Activated CD4-positive, alpha-beta T cell treated with anti-CD3 and anti-CD28 coated beads, Interleukin-2, amount 50 U/mL, for 1 hour (primary cell): Measurements from ENCODE around the gene DECR2.
"Not testable (repeated sequence)": the region's sequence is repeated elsewhere in the genome, so short reads cannot be mapped to it uniquely, and the experiment has no call there.

Experiments used
- DNase-seq: peaks from one replicate; pipeline ENCODE4 v3.0.0-alpha.2; 2020

The DECR2 gene

GRCh38 chr16:405548-406506 lies 4.1 kb downstream of the DECR2 start:
- DNase-seq: no peak

- DNase-seq: no peak
Measured at GRCh38 chr16:407253-407652, 5.6 kb downstream of the DECR2 start.

GRCh38 chr16:410516-411178 lies 9.0 kb downstream of the DECR2 start:
- DNase-seq: no peak

- no peak for DNase-seq
Measured at GRCh38 chr16:411576-412265, 10.0 kb downstream of the DECR2 start.

GRCh38 chr16:414395-415169 lies 12.9 kb downstream of the DECR2 start:
- DNase-seq: no peak

GRCh38 chr16:415170-415498 lies 13.4 kb downstream of the DECR2 start:
- DNase-seq: not testable (repeated sequence)

GRCh38 chr16:422179-422578 lies 20.5 kb downstream of the DECR2 start:
- DNase-seq: not testable (repeated sequence)

GRCh38 chr16:424033-424622 lies 22.4 kb downstream of the DECR2 start:
- no peak for DNase-seq

GRCh38 chr16:424623-425081 lies 23.0 kb downstream of the DECR2 start:
- DNase-seq: no peak

GRCh38 chr16:425082-425718 lies 23.5 kb downstream of the DECR2 start, which contains the start of gene RAB11FIP3:
RAB11FIP3 (plus strand) TSS chr16:425649; CDS start chr16:426007, 358 bp downstream.
- DNase-seq: peak; percentile 79

- DNase-seq: peak; percentile 42
Measured at GRCh38 chr16:425740-426114, 24.0 kb downstream of the DECR2 start.

- DNase-seq: peak; percentile 6
Measured at GRCh38 chr16:426115-426905, 24.6 kb downstream of the DECR2 start.

- no peak for DNase-seq
Measured at GRCh38 chr16:426906-427249, 25.2 kb downstream of the DECR2 start.

GRCh38 chr16:427250-427649 lies 25.6 kb downstream of the DECR2 start:
- no peak for DNase-seq

GRCh38 chr16:430904-431303 lies 29.2 kb downstream of the DECR2 start:
- no peak for DNase-seq

GRCh38 chr16:440627-441026 lies 38.9 kb downstream of the DECR2 start:
- DNase-seq: no peak

- no peak for DNase-seq
Measured at GRCh38 chr16:441447-441846, 39.8 kb downstream of the DECR2 start.

GRCh38 chr16:442976-443375 lies 41.3 kb downstream of the DECR2 start:
- no peak for DNase-seq

- DNase-seq: no peak
Measured at GRCh38 chr16:444027-444426, 42.3 kb downstream of the DECR2 start.

GRCh38 chr16:445566-445965 lies 43.9 kb downstream of the DECR2 start:
- no peak for DNase-seq

- DNase-seq: no peak
Measured at GRCh38 chr16:450385-450784, 48.7 kb downstream of the DECR2 start.
